Spleen (tissue), 11 donors: ENCODE data around the gene TSPAN18. TPM values are rescaled to one million over a fixed set of nuclear protein-coding genes. Genes with fewer than 3 reads are reported as not detected.
A peak's percentile ranks its signal among the peaks of the same experiment; 100 is the strongest.

Experiments used
- DNase-seq: peaks from one replicate; pipeline ENCODE4 v3.0.0-alpha.2; 2020
- H3K27ac ChIP-seq, 8 donors: fragments of 200-600 bp; sonication (generic) in 7 of 8; 1 replicate in 4 of 8; 2 replicates in 4 of 8; pipeline versions ENCODE4 v1.5.0 to v1.8.0; 2016 to 2021; ENCODE audit warnings: inconsistent platforms in 4 of 8, mild to moderate bottlenecking in 4 of 8, moderate library complexity in 1 of 8
- H3K27me3 ChIP-seq, 7 donors: fragments of 200-600 bp; sonication (generic) in 6 of 7; replicated peaks in 1 of 7; 1 replicate in 4 of 7; 2 replicates in 3 of 7; pipeline versions ENCODE4 v1.5.0 to v1.8.0; 2016 to 2021; ENCODE audit warnings: inconsistent platforms in 3 of 7, mild to moderate bottlenecking in 1 of 7
- H3K36me3 ChIP-seq, 6 donors: fragments of 200-600 bp; sonication (generic) in 5 of 6; 1 replicate in 4 of 6; 2 replicates in 2 of 6; pipeline versions ENCODE4 v1.5.0 to v1.8.0; 2016 to 2021; ENCODE audit warnings: inconsistent platforms in 2 of 6
- H3K4me1 ChIP-seq, 6 donors: fragments of 200-600 bp; sonication (generic) in 5 of 6; 1 replicate in 3 of 6; 2 replicates in 3 of 6; pipeline versions ENCODE4 v1.5.0 to v1.8.0; 2016 to 2021; ENCODE audit warnings: inconsistent platforms in 3 of 6
- H3K4me3 ChIP-seq, 8 donors: fragments of 200-600 bp; sonication (generic) in 7 of 8; 1 replicate in 4 of 8; 2 replicates in 4 of 8; pipeline versions ENCODE4 v1.5.0 to v1.8.0; 2016 to 2021; ENCODE audit warnings: inconsistent platforms in 4 of 8, mild to moderate bottlenecking in 4 of 8, moderate library complexity in 2 of 8
- H3K9me3 ChIP-seq, 8 donors: fragments of 200-600 bp; sonication (generic) in 7 of 8; 1 replicate in 4 of 8; 2 replicates in 4 of 8; pipeline versions ENCODE4 v1.5.0 to v1.8.0; 2016 to 2021; ENCODE audit warnings: inconsistent platforms in 4 of 8
- CTCF ChIP-seq, 11 experiments: fragments of 200-600 bp in 7 of 11; fragments of 450-650 bp in 4 of 11; sonication (generic) in 4 of 11; IDR thresholded peaks in 8 of 11; conservative IDR thresholded peaks in 3 of 11; 1 replicate in 7 of 11; 2 replicates in 4 of 11; pipeline versions ENCODE4 v1.4.0 to v1.8.0; 2016 to 2021; ENCODE audit warnings: antibody characterized with exemption in 11 of 11, inconsistent platforms in 4 of 11, mild to moderate bottlenecking in 1 of 11
- POLR2A ChIP-seq, 3 donors: fragments of 450-650 bp; IDR thresholded peaks; one replicate each; pipeline ENCODE4 v1.5.1; 2017; ENCODE audit warnings: antibody characterized with exemption in 3 of 3, mild to moderate bottlenecking in 1 of 3
- POLR2AphosphoS5 ChIP-seq, 3 donors: sonication (generic); formaldehyde crosslinking; IDR thresholded peaks; one replicate each; pipeline ENCODE4 v1.5.1; 2017; ENCODE audit warnings: antibody characterized with exemption in 3 of 3
- WGBS, 5 donors: extraction: QIAGEN DNeasy Blood & Tissue Kit in 3 of 5; methylation state at CpG; one replicate each; pipeline versions ENCODE4 v1.1.5 to v1.1.7; 2013 to 2018; 5-methylcytosine and 5-hydroxymethylcytosine counted together
- intact Hi-C: fragments of 100-400 bp; cut with DNase I; formaldehyde crosslinking; loops from one replicate; pipeline ENCODE4 v1.15.0; 2023; ENCODE audit warnings: low total_unique reads
- polyA plus RNA-seq, 3 donors: library from polyadenylated mRNA; stranded (reverse); fragments of 200-250 nt; gene quantifications; one replicate each; pipeline ENCODE4 v1.2.1, GENCODE V29; 2013
- total RNA-seq, 7 donors: library from RNA; depleted of rRNA in 3 of 7; stranded (reverse); fragments of >200 nt in 3 of 7; fragmentation: NEBNext Ultra II Directional in 4 of 7; extraction: Animal tissue kit (Norgen Biotek cat#: 25700) in 4 of 7; gene quantifications; one replicate each; pipeline versions ENCODE4 v1.1.0 to v1.2.1, GENCODE V29; 2016 to 2021
- donor health status: healthy with polysubstance abuse.
- donor health status: DM: no; HTN: no; CAD: no; lungs with moderate emphysema.
- donor health status: DM: no; HTN: no; CAD: no.
- donor health status: Bipolar disorder and iron deficiency.
- donor health status: healthy.
- donor health status: DM: no; HTN: no; CAD: no.
- donor health status: DM: yes; HTN: yes; CAD: no.

The TSPAN18 gene
- total and polyA plus RNA-seq, 10 donors = 2.1 to 47.5 (median 21.3) TPM

GRCh38 chr11:44863231-44863630 is 136.5 kb downstream of the TSPAN18 start:
- no peaks in the 10 kb centered on the region for H3K9me3 ChIP-seq
- peaks cover 0 to 4% (median 0%) of the 10 kb centered on the region in 7 donors for H3K27me3 ChIP-seq
- intact Hi-C loops = no loop called here
- TF ChIP-seq POLR2A (IDR thresholded peaks at IDR 0.05) (no peak), POLR2AphosphoS5 (IDR thresholded peaks at IDR 0.05) (no peak), CTCF (IDR thresholded peaks at IDR 0.05 in 8 of 11, conservative IDR thresholded peaks at IDR 0.05 in 3 of 11) (no peak)
- H3K27ac ChIP-seq = no peak overlapping the region
- peaks cover 0 to 21% (median 14%) of the 10 kb centered on the region in 6 donors for H3K4me1 ChIP-seq
- peak; percentile 54 for DNase-seq
- H3K36me3 ChIP-seq = no peaks in the 10 kb centered on the region
- 74 to 93% (median 82%) methylated on average over 6 of the region's 6 CpGs for WGBS, 5 donors
- no peak overlapping the region for H3K4me3 ChIP-seq

GRCh38 chr11:44865866-44866272 is 139.1 kb downstream of the TSPAN18 start:
- peaks cover 0 to 2% (median 0%) of the 10 kb centered on the region in 8 donors for H3K9me3 ChIP-seq
- DNase-seq = peak; percentile 62
- no peak overlapping the region for H3K4me3 ChIP-seq
- WGBS, 5 donors = 57 to 85% (median 71%) methylated on average over 4 to 7 of the region's 7 CpGs
- intact Hi-C loops = no loop called here
- TF ChIP-seq CTCF (IDR thresholded peaks at IDR 0.05 in 8 of 11, conservative IDR thresholded peaks at IDR 0.05 in 3 of 11) (no peak), POLR2AphosphoS5 (IDR thresholded peaks at IDR 0.05) (no peak), POLR2A (IDR thresholded peaks at IDR 0.05) (no peak)
- H3K27me3 ChIP-seq = peaks cover 0 to 4% (median 0%) of the 10 kb centered on the region in 7 donors
- H3K27ac ChIP-seq = no peak overlapping the region
- no peaks in the 10 kb centered on the region for H3K36me3 ChIP-seq
- peaks cover 0 to 21% (median 14%) of the 10 kb centered on the region in 6 donors for H3K4me1 ChIP-seq

- no peak overlapping the region for H3K27ac ChIP-seq
- peaks cover 0 to 21% (median 14%) of the 10 kb centered on the region in 6 donors for H3K4me1 ChIP-seq
- WGBS, 5 donors = 83 to 91% (median 88%) methylated on average over 5 to 6 of the region's 6 CpGs
- no peak for TF ChIP-seq POLR2AphosphoS5 (IDR thresholded peaks at IDR 0.05)
- no peak overlapping the region for H3K4me3 ChIP-seq
- no peak for DNase-seq
- peaks cover 0 to 4% (median 0%) of the 10 kb centered on the region in 7 donors for H3K27me3 ChIP-seq
- no peaks in the 10 kb centered on the region for H3K36me3 ChIP-seq
- peaks cover 0 to 6% (median 0%) of the 10 kb centered on the region in 8 donors for H3K9me3 ChIP-seq
- intact Hi-C loops = no loop called here
These were observed 139.5 kb downstream of the TSPAN18 start for GRCh38 chr11:44866286-44866685.

- H3K4me3 ChIP-seq = no peak overlapping the region
- intact Hi-C loops = no loop called here
- peaks cover 0 to 14% (median under 1%) of the 10 kb centered on the region in 6 donors for H3K4me1 ChIP-seq
These were observed 141.3 kb downstream of the TSPAN18 start for GRCh38 chr11:44868021-44868420.

More at GRCh38 chr11:44868021-44868420, 141.3 kb downstream of the TSPAN18 start:
- no peak for DNase-seq
- WGBS, 5 donors = 85 to 98% (median 92%) methylated on average over 6 of the region's 6 CpGs
- H3K9me3 ChIP-seq = peaks cover 0 to 8% (median 0%) of the 10 kb centered on the region in 8 donors
- H3K27ac ChIP-seq = no peak overlapping the region
- TF ChIP-seq POLR2AphosphoS5 (IDR thresholded peaks at IDR 0.05) = no peak
- TF ChIP-seq POLR2A (IDR thresholded peaks at IDR 0.05) = no peak
- TF ChIP-seq CTCF (IDR thresholded peaks at IDR 0.05 in 8 of 11, conservative IDR thresholded peaks at IDR 0.05 in 3 of 11) = no peak
- H3K27me3 ChIP-seq = no peaks in the 10 kb centered on the region
- no peaks in the 10 kb centered on the region for H3K36me3 ChIP-seq
